GM19455 (cell line): ENCODE data around the gene EPHB2.

Source experiments
- ATAC-seq: cut with Tn5 transposase; IDR thresholded peaks from one replicate; pipeline ENCODE4 v1.9.1; 2021; ENCODE audit not compliant: unreplicated experiment

The EPHB2 gene

GRCh38 chr1:22777388-22778057 is 66.9 kb downstream of the EPHB2 start:
- ATAC-seq = no peak

GRCh38 chr1:22778408-22778807 is 67.8 kb downstream of the EPHB2 start:
- ATAC-seq = no peak

- no peak for ATAC-seq
These were observed 68.4 kb downstream of the EPHB2 start for GRCh38 chr1:22778862-22779520.

- no peak for ATAC-seq
These were observed 70.1 kb downstream of the EPHB2 start for GRCh38 chr1:22780696-22781095.

- ATAC-seq = no peak
These were observed 70.8 kb downstream of the EPHB2 start for GRCh38 chr1:22781483-22781882.

- no peak for ATAC-seq
These were observed 71.8 kb downstream of the EPHB2 start for GRCh38 chr1:22782406-22782805.

GRCh38 chr1:22784317-22784716 is 73.7 kb downstream of the EPHB2 start:
- ATAC-seq = no peak

GRCh38 chr1:22784737-22785136 is 74.1 kb downstream of the EPHB2 start:
- ATAC-seq = no peak

- no peak for ATAC-seq
These were observed 75.5 kb downstream of the EPHB2 start for GRCh38 chr1:22786101-22786500.

- ATAC-seq = no peak
These were observed 76.3 kb downstream of the EPHB2 start for GRCh38 chr1:22786719-22787489.

GRCh38 chr1:22787636-22788035 is 77.0 kb downstream of the EPHB2 start:
- ATAC-seq = no peak

GRCh38 chr1:22788254-22788661 is 77.6 kb downstream of the EPHB2 start:
- no peak for ATAC-seq

GRCh38 chr1:22789356-22789994 is 78.8 kb downstream of the EPHB2 start:
- ATAC-seq = no peak

- ATAC-seq = no peak
These were observed 79.8 kb downstream of the EPHB2 start for GRCh38 chr1:22790232-22791008.

- ATAC-seq = no peak
These were observed 81.2 kb downstream of the EPHB2 start for GRCh38 chr1:22791831-22792347.

- ATAC-seq = no peak
These were observed 81.9 kb downstream of the EPHB2 start for GRCh38 chr1:22792396-22793160.

- no peak for ATAC-seq
These were observed 83.0 kb downstream of the EPHB2 start for GRCh38 chr1:22793647-22794046.

- no peak for ATAC-seq
These were observed 84.2 kb downstream of the EPHB2 start for GRCh38 chr1:22794647-22795365.

GRCh38 chr1:22795366-22795714 is 84.7 kb downstream of the EPHB2 start:
- ATAC-seq = no peak
